Activated naive CD4-positive, alpha-beta T cell treated with anti-CD3 and anti-CD28 coated beads, Interleukin-2, amount 10 ng/mL, durations not matched to agents 7 days and 5 days (primary cell): ENCODE data around the gene MOB3B.
"Not testable (repeated sequence)": the region's sequence is repeated elsewhere in the genome, so short reads cannot be mapped to it uniquely, and the experiment has no call there.

Experiments used
- CTCF ChIA-PET: fragments of 350-600 bp; sonication (Branson Sonifier 250); formaldehyde crosslinking; loops from one replicate; lab custom pipeline; 2021; ENCODE audit warnings: antibody characterized with exemption; lab: Charles Lee
- DNase-seq: peaks from one replicate; pipeline ENCODE4 v3.0.0-alpha.2; 2020
- H3K27ac Mint-ChIP-seq: one replicate; pipeline ENCODE4 v1.8.0; 2021; ENCODE audit warnings: mild to moderate bottlenecking, moderate library complexity, mixed read lengths
- H3K27me3 Mint-ChIP-seq: one replicate; pipeline ENCODE4 v1.8.0; 2021; ENCODE audit warnings: mild to moderate bottlenecking, mixed read lengths
- H3K36me3 Mint-ChIP-seq: one replicate; pipeline ENCODE4 v1.8.0; 2021; ENCODE audit warnings: mixed read lengths
- H3K4me1 Mint-ChIP-seq: one replicate; pipeline ENCODE4 v1.8.0; 2021; ENCODE audit warnings: mixed read lengths
- H3K4me3 Mint-ChIP-seq: one replicate; pipeline ENCODE4 v1.8.0; 2021; ENCODE audit warnings: mild to moderate bottlenecking, moderate library complexity, mixed read lengths
- H3K9me3 Mint-ChIP-seq: one replicate; pipeline ENCODE4 v1.8.0; 2021; ENCODE audit warnings: mixed read lengths

Gene MOB3B

GRCh38 chr9:27520986-27521385 lies 8.6 kb downstream of the MOB3B start:
- no peak for DNase-seq
- peaks cover 4% of the 10 kb centered on the region for H3K27me3 Mint-ChIP-seq
- H3K36me3 Mint-ChIP-seq: no peaks in the 10 kb centered on the region
- no peak overlapping the region for H3K4me3 Mint-ChIP-seq
- no peaks in the 10 kb centered on the region for H3K4me1 Mint-ChIP-seq
- no peak overlapping the region for H3K27ac Mint-ChIP-seq
- CTCF ChIA-PET: no interaction called here
- H3K9me3 Mint-ChIP-seq: no peaks in the 10 kb centered on the region

GRCh38 chr9:27519466-27520465 lies 9.8 kb downstream of the MOB3B start:
- Mint-ChIP-seq H3K27me3 (peaks cover 1% of the 10 kb centered on the region), H3K27ac (no peak overlapping the region), H3K9me3 (no peaks in the 10 kb centered on the region), H3K4me1 (no peaks in the 10 kb centered on the region), H3K36me3 (no peaks in the 10 kb centered on the region), H3K4me3 (no peak overlapping the region)
- CTCF ChIA-PET: interaction anchor here (0.9 kb wide), 1 partner anchor 9 kb away, joined by 3 read pairs; no protein-coding TSS in a partner anchor
- DNase-seq: no peak

- H3K27ac Mint-ChIP-seq: no peak overlapping the region
- no peaks in the 10 kb centered on the region for H3K9me3 Mint-ChIP-seq
These were observed 10.8 kb downstream of the MOB3B start for GRCh38 chr9:27518809-27519208.

GRCh38 chr9:27518006-27518405 lies 11.6 kb downstream of the MOB3B start:
- CTCF ChIA-PET: no interaction called here
- no peaks in the 10 kb centered on the region for H3K36me3 Mint-ChIP-seq

More at GRCh38 chr9:27518809-27519208, 10.8 kb downstream of the MOB3B start:
- H3K27me3 Mint-ChIP-seq: no peaks in the 10 kb centered on the region
- DNase-seq: no peak
- H3K4me1 Mint-ChIP-seq: no peaks in the 10 kb centered on the region
- no peaks in the 10 kb centered on the region for H3K36me3 Mint-ChIP-seq
- no peak overlapping the region for H3K4me3 Mint-ChIP-seq
- CTCF ChIA-PET: no interaction called here

GRCh38 chr9:27514551-27514950 lies 15.1 kb downstream of the MOB3B start:
- CTCF ChIA-PET: interaction anchor here (1.6 kb wide), 1 partner anchor 15 kb away, joined by 4 read pairs; the partner anchor contains the start of gene MOB3B

More at GRCh38 chr9:27518006-27518405, 11.6 kb downstream of the MOB3B start:
- Mint-ChIP-seq H3K27ac (no peak overlapping the region), H3K27me3 (no peaks in the 10 kb centered on the region), H3K4me1 (no peaks in the 10 kb centered on the region), H3K9me3 (no peaks in the 10 kb centered on the region), H3K4me3 (no peak overlapping the region)
- no peak for DNase-seq

GRCh38 chr9:27511771-27512170 lies 17.8 kb downstream of the MOB3B start:
- CTCF ChIA-PET: no interaction called here
- no peak overlapping the region for H3K27ac Mint-ChIP-seq
- H3K4me3 Mint-ChIP-seq: no peak overlapping the region
- no peak for DNase-seq
- no peaks in the 10 kb centered on the region for H3K36me3 Mint-ChIP-seq
- no peaks in the 10 kb centered on the region for H3K9me3 Mint-ChIP-seq
- peaks cover 4% of the 10 kb centered on the region for H3K27me3 Mint-ChIP-seq
- no peaks in the 10 kb centered on the region for H3K4me1 Mint-ChIP-seq

More at GRCh38 chr9:27514551-27514950, 15.1 kb downstream of the MOB3B start:
- no peak for DNase-seq
- Mint-ChIP-seq H3K36me3 (no peaks in the 10 kb centered on the region), H3K9me3 (no peaks in the 10 kb centered on the region), H3K27ac (no peak overlapping the region), H3K4me1 (no peaks in the 10 kb centered on the region), H3K4me3 (no peak overlapping the region), H3K27me3 (peaks cover 4% of the 10 kb centered on the region)

- Mint-ChIP-seq H3K4me3 (no peak overlapping the region), H3K36me3 (no peaks in the 10 kb centered on the region), H3K4me1 (no peaks in the 10 kb centered on the region), H3K27ac (no peak overlapping the region), H3K27me3 (peaks cover 4% of the 10 kb centered on the region), H3K9me3 (no peaks in the 10 kb centered on the region)
- DNase-seq: no peak
- CTCF ChIA-PET: interaction anchor here (0.7 kb wide), 1 partner anchor 9 kb away, joined by 3 read pairs; no protein-coding TSS in a partner anchor
These were observed 18.8 kb downstream of the MOB3B start for GRCh38 chr9:27510780-27511179.

- no peaks in the 10 kb centered on the region for H3K4me1 Mint-ChIP-seq
- CTCF ChIA-PET: interaction anchor here (1.7 kb wide), 1 partner anchor 174 kb away, joined by 4 read pairs; no protein-coding TSS in a partner anchor
- no peaks in the 10 kb centered on the region for H3K9me3 Mint-ChIP-seq
- H3K27ac Mint-ChIP-seq: no peak overlapping the region
- no peak for DNase-seq
- no peaks in the 10 kb centered on the region for H3K36me3 Mint-ChIP-seq
- H3K4me3 Mint-ChIP-seq: no peak overlapping the region
- peaks cover 4% of the 10 kb centered on the region for H3K27me3 Mint-ChIP-seq
These were observed 22.6 kb downstream of the MOB3B start for GRCh38 chr9:27506981-27507380.

GRCh38 chr9:27505744-27506161 lies 23.9 kb downstream of the MOB3B start:
- DNase-seq: no peak
- peaks cover 5% of the 10 kb centered on the region for H3K9me3 Mint-ChIP-seq
- peaks cover 2% of the 10 kb centered on the region for H3K4me1 Mint-ChIP-seq
- no peak overlapping the region for H3K27ac Mint-ChIP-seq
- no peaks in the 10 kb centered on the region for H3K36me3 Mint-ChIP-seq
- peaks cover 3% of the 10 kb centered on the region for H3K27me3 Mint-ChIP-seq
- CTCF ChIA-PET: interaction anchor here (0.9 kb wide), 1 partner anchor 24 kb away, joined by 3 read pairs; the partner anchor contains the start of gene MOB3B
- no peak overlapping the region for H3K4me3 Mint-ChIP-seq

GRCh38 chr9:27504259-27504658 lies 25.4 kb downstream of the MOB3B start:
- no peaks in the 10 kb centered on the region for H3K36me3 Mint-ChIP-seq
- no peak overlapping the region for H3K27ac Mint-ChIP-seq
- CTCF ChIA-PET: no interaction called here
- H3K4me3 Mint-ChIP-seq: no peak overlapping the region
- peaks cover 11% of the 10 kb centered on the region for H3K4me1 Mint-ChIP-seq
- peaks cover 5% of the 10 kb centered on the region for H3K9me3 Mint-ChIP-seq
- no peak for DNase-seq
- no peaks in the 10 kb centered on the region for H3K27me3 Mint-ChIP-seq

GRCh38 chr9:27503623-27504022 lies 26.0 kb downstream of the MOB3B start:
- no peak for DNase-seq
- H3K27ac Mint-ChIP-seq: no peak overlapping the region
- no peaks in the 10 kb centered on the region for H3K36me3 Mint-ChIP-seq
- H3K4me3 Mint-ChIP-seq: no peak overlapping the region
- H3K9me3 Mint-ChIP-seq: peaks cover 5% of the 10 kb centered on the region
- H3K27me3 Mint-ChIP-seq: no peaks in the 10 kb centered on the region
- CTCF ChIA-PET: no interaction called here
- H3K4me1 Mint-ChIP-seq: peaks cover 14% of the 10 kb centered on the region

GRCh38 chr9:27500902-27501301 lies 28.7 kb downstream of the MOB3B start:
- CTCF ChIA-PET, H3K4me3 Mint-ChIP-seq, H3K27ac Mint-ChIP-seq, H3K36me3 Mint-ChIP-seq, DNase-seq, H3K9me3 Mint-ChIP-seq, H3K27me3 Mint-ChIP-seq: not testable (repeated sequence)
- H3K4me1 Mint-ChIP-seq: peaks cover 14% of the 10 kb centered on the region

GRCh38 chr9:27499451-27499850 lies 30.2 kb downstream of the MOB3B start:
- Mint-ChIP-seq H3K27ac (no peak overlapping the region), H3K9me3 (peaks cover 5% of the 10 kb centered on the region), H3K36me3 (no peaks in the 10 kb centered on the region), H3K4me1 (peaks cover 14% of the 10 kb centered on the region), H3K4me3 (no peak overlapping the region), H3K27me3 (no peaks in the 10 kb centered on the region)
- no peak for DNase-seq
- CTCF ChIA-PET: no interaction called here

- Mint-ChIP-seq H3K4me3 (no peak overlapping the region), H3K27ac (no peak overlapping the region), H3K27me3 (peaks cover 2% of the 10 kb centered on the region), H3K4me1 (peaks cover 14% of the 10 kb centered on the region), H3K9me3 (peaks cover 10% of the 10 kb centered on the region), H3K36me3 (no peaks in the 10 kb centered on the region)
- no peak for DNase-seq
- CTCF ChIA-PET: no interaction called here
These were observed 31.7 kb downstream of the MOB3B start for GRCh38 chr9:27497883-27498417.
